Upper lobe of left lung (tissue), 6 donors: Measurements from ENCODE around the gene GRAMD1A. TPM values are rescaled to one million over a fixed set of nuclear protein-coding genes. Genes with fewer than 3 reads are reported as not detected.
A peak's percentile ranks its signal among the peaks of the same experiment; 100 is the strongest.

ENCODE experiments used
- ATAC-seq, 2 donors: fragments of 200-7000 bp; cut with Tn5 transposase; one replicate each; pipeline ENCODE4 v1.9.1; 2022; ENCODE audit warnings: mild to moderate bottlenecking in 2 of 2, moderate library complexity in 2 of 2; ENCODE audit not compliant: low FRiP score in 2 of 2
- DNase-seq, 2 donors: peaks; one replicate each; pipeline ENCODE4 v3.0.0-alpha.2; 2019 to 2020
- H3K27ac ChIP-seq, 4 donors: fragments of 200-600 bp; sonication (generic); one replicate each; pipeline ENCODE4 v1.5.1; 2016 to 2019
- H3K27me3 ChIP-seq, 4 donors: fragments of 200-600 bp; sonication (generic); one replicate each; pipeline ENCODE4 v1.5.1; 2017 to 2019
- H3K36me3 ChIP-seq, 4 donors: fragments of 200-600 bp; sonication (generic); one replicate each; pipeline ENCODE4 v1.5.1; 2016 to 2019
- H3K4me1 ChIP-seq, 4 donors: fragments of 200-600 bp; sonication (generic); one replicate each; pipeline ENCODE4 v1.5.1; 2018 to 2019
- H3K4me3 ChIP-seq, 4 donors: fragments of 200-600 bp; sonication (generic); one replicate each; pipeline ENCODE4 v1.5.1; 2017 to 2019; ENCODE audit warnings: mild to moderate bottlenecking in 2 of 4, moderate library complexity in 1 of 4
- H3K9me3 ChIP-seq, 4 donors: fragments of 200-600 bp; sonication (generic); one replicate each; pipeline ENCODE4 v1.5.1; 2018 to 2019
- CTCF ChIP-seq, 6 experiments: fragments of 450-650 bp in 4 of 6; fragments of 200-600 bp in 2 of 6; sonication (generic) in 2 of 6; IDR thresholded peaks; one replicate each; pipeline ENCODE4 v1.5.1; 2016 to 2019; ENCODE audit warnings: antibody characterized with exemption in 6 of 6
- EP300 ChIP-seq, 4 donors: sonication (generic); formaldehyde crosslinking; IDR thresholded peaks; one replicate each; pipeline ENCODE4 v1.5.1; 2017; ENCODE audit warnings: antibody characterized with exemption in 4 of 4, control low read depth in 2 of 4
- POLR2A ChIP-seq, 4 donors: fragments of 450-650 bp; IDR thresholded peaks; one replicate each; pipeline ENCODE4 v1.5.1; 2016 to 2017; ENCODE audit warnings: antibody characterized with exemption in 4 of 4, mild to moderate bottlenecking in 2 of 4
- POLR2AphosphoS5 ChIP-seq, 2 donors: sonication (generic); formaldehyde crosslinking; IDR thresholded peaks; one replicate each; pipeline ENCODE4 v1.5.1; 2017; ENCODE audit warnings: antibody characterized with exemption in 2 of 2
- WGBS, 2 donors: methylation state at CpG; one replicate each; pipeline ENCODE4 v1.1.5; 2017 to 2018; 5-methylcytosine and 5-hydroxymethylcytosine counted together
- total RNA-seq, 6 donors: library from RNA; depleted of rRNA in 4 of 6; stranded (reverse); fragments of >200 nt in 4 of 6; gene quantifications; one replicate each; pipeline versions ENCODE4 v1.1.0 to v1.2.1, GENCODE V29; 2016 to 2021
- donor health status: DM: no; HTN: no; CAD: no; lungs with moderate emphysema.
- donor health status: DM: no; HTN: yes; CAD: no; lungs with severe emphysema.

The GRAMD1A gene
- total RNA-seq, 6 donors from 2014 or later: 85.1 to 206 (median 119) TPM

- H3K4me3 ChIP-seq: no peak overlapping the region
- peaks cover 0 to 6% (median 0%) of the 10 kb centered on the region in 4 donors for H3K27me3 ChIP-seq
- no peak for TF ChIP-seq POLR2A (IDR thresholded peaks at IDR 0.05)
- H3K27ac ChIP-seq: no peak overlapping the region
- 91 to 92% methylated on average over 29 to 30 of the region's 30 CpGs for WGBS, 2 donors
- peaks cover 20 to 36% (median 28%) of the 10 kb centered on the region in 4 donors for H3K4me1 ChIP-seq
- DNase-seq (no peak), ATAC-seq (no peak)
- no peaks in the 10 kb centered on the region for H3K9me3 ChIP-seq
- peaks cover 0 to 20% (median 2%) of the 10 kb centered on the region in 4 donors for H3K36me3 ChIP-seq
Observed at GRCh38 chr19:35033067-35034004, 33.2 kb downstream of the GRAMD1A start.

- TF ChIP-seq CTCF (IDR thresholded peaks at IDR 0.05) (no peak), POLR2A (IDR thresholded peaks at IDR 0.05) (no peak), POLR2AphosphoS5 (IDR thresholded peaks at IDR 0.05) (no peak), EP300 (IDR thresholded peaks at IDR 0.05) (no peak)
- DNase-seq (peak in 1 of 2 donors; percentile 73), ATAC-seq (no peak)
- H3K9me3 ChIP-seq: no peaks in the 10 kb centered on the region
- H3K27ac ChIP-seq: no peak overlapping the region
- WGBS, 2 donors: 93 to 95% methylated on average over 15 to 17 of the region's 17 CpGs
- H3K4me3 ChIP-seq: no peak overlapping the region
- peaks cover 0 to 19% (median 2%) of the 10 kb centered on the region in 4 donors for H3K36me3 ChIP-seq
- peaks cover 25 to 43% (median 32%) of the 10 kb centered on the region in 4 donors for H3K4me1 ChIP-seq
- peaks cover 0 to 6% (median 0%) of the 10 kb centered on the region in 4 donors for H3K27me3 ChIP-seq
Observed at GRCh38 chr19:35034005-35034502, 33.9 kb downstream of the GRAMD1A start.

GRCh38 chr19:35034588-35035382 lies 34.7 kb downstream of the GRAMD1A start:
- 83 to 89% methylated on average over 16 to 17 of the region's 17 CpGs for WGBS, 2 donors
- no peak for DNase-seq

GRCh38 chr19:35037716-35038622 lies 37.8 kb downstream of the GRAMD1A start:
- DNase-seq (peak in 1 of 2 donors; percentile 24), ATAC-seq (peak in 1 of 2 donors; percentile 7)
- Histone ChIP-seq H3K9me3 (no peaks in the 10 kb centered on the region), H3K27ac (peak overlapping the region; percentile 25 to 92 (median 82)), H3K4me1 (peaks cover 42 to 55% (median 50%) of the 10 kb centered on the region in 4 donors), H3K36me3 (peaks cover 0 to 19% (median 2%) of the 10 kb centered on the region in 4 donors), H3K27me3 (no peaks in the 10 kb centered on the region), H3K4me3 (no peak overlapping the region)
- WGBS, 2 donors: 32 to 33% methylated on average over 13 of the region's 13 CpGs
- TF ChIP-seq POLR2A (IDR thresholded peaks at IDR 0.05) (no peak), EP300 (IDR thresholded peaks at IDR 0.05) (peak in 2 of 4 donors; percentile 7 to 9), CTCF (IDR thresholded peaks at IDR 0.05) (no peak), POLR2AphosphoS5 (IDR thresholded peaks at IDR 0.05) (peak; percentile 55 to 58)

More at GRCh38 chr19:35034588-35035382, 34.7 kb downstream of the GRAMD1A start:
- Histone ChIP-seq H3K36me3 (peaks cover 0 to 19% (median 2%) of the 10 kb centered on the region in 4 donors), H3K9me3 (no peaks in the 10 kb centered on the region), H3K27ac (no peak overlapping the region), H3K27me3 (peaks cover 0 to 6% (median 0%) of the 10 kb centered on the region in 4 donors), H3K4me3 (no peak overlapping the region), H3K4me1 (peaks cover 25 to 45% (median 32%) of the 10 kb centered on the region in 4 donors)
- TF ChIP-seq CTCF (IDR thresholded peaks at IDR 0.05): no peak
- no peak for TF ChIP-seq POLR2A (IDR thresholded peaks at IDR 0.05)
- TF ChIP-seq EP300 (IDR thresholded peaks at IDR 0.05): no peak
- no peak for TF ChIP-seq POLR2AphosphoS5 (IDR thresholded peaks at IDR 0.05)
- ATAC-seq: no peak
